Measurements from ENCODE around the gene LRIG1.
A peak's percentile ranks its signal among the peaks of the same experiment; 100 is the strongest.

The LRIG1 gene

DNA sequence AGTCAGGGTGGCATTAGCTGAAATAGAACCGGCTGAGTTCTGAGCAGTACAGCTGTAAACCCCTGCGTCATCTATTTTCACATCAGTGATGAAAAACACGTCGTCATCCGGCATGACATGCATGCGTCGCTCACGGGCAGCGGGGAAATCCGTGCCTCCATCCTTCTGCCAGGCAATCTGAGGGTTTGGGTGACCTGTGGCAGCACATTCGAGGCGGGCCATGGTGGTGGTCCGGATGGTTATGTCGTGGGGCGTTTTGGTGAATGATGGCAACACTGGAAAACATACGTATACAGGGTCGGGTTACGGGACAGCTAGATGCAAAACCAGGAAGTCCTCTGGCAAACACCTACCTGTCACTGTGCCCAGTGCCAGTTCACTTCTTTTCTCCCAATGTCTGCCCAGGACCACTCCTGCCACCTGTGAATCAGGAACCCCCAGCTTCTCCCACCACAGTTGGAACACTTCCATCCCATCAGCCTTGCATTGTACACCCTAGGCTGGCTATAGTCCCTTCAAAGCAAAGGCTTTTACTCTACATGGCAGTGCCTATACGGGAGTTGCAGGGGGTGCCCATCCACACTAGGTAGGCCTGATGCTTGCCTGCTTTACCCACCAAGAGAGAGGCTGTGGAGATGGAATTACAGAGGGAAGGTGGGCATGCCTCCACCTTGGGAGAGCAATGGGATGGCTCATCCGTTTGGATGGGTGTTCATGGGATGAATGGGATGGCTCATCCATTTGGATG lies 116.7 kb downstream of the LRIG1 start:
- no peak for DNase-seq (ENCODE audit: extremely low read depth, low read depth)
- TF ChIP-seq CTCF (IDR thresholded peaks at IDR 0.05; ENCODE audit: low read depth, low read length) = no peak

GRCh38 chr3:66383023-66383422 lies 117.8 kb downstream of the LRIG1 start:
- DNase-seq (ENCODE audit: extremely low read depth, low read depth) = no peak
- no peak for TF ChIP-seq CTCF (IDR thresholded peaks at IDR 0.05; ENCODE audit: low read depth, low read length)

DNA sequence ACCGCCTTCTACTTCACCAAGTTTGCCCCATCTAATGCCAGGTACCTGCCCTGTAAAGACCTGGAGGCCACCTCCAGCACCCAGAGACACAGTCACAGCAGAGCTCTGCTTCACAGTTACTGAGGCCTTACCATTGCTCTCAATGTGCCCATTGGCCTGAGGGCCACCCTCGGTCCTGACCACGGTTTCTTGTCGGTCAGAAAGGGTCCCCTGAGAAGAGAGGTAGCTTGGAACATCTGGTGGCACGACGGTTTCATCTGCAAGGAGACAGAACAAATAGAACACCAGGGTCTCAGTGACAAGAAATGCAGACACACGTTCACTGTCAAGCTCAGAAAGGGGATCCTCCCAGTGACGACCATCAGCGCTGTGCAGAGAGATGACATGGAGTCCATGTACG lies 118.7 kb downstream of the LRIG1 start:
- no peak for DNase-seq (ENCODE audit: extremely low read depth, low read depth)
- no peak for TF ChIP-seq CTCF (IDR thresholded peaks at IDR 0.05; ENCODE audit: low read depth, low read length)

DNA sequence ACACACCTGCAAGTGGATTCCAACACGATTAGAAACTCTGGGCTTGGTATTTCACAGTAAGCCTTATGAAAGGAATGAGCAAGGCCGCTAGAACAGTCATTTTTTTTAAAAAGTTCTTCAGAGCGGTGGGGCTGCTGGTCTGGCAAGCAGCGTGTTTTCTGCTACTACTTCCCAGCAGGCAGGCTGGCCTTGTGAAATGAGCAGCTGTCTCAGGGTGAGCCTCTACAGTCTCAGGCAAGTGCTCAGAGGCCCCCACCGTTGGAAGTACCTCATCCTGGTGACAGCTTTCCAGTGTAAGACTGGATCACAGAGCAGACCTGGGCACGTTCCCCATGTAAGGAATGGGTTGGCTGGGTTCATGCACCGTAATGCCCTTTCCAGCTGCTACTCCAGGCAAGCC lies 119.2 kb downstream of the LRIG1 start:
- TF ChIP-seq CTCF (IDR thresholded peaks at IDR 0.05; ENCODE audit: low read depth, low read length) = no peak
- no peak for DNase-seq (ENCODE audit: extremely low read depth, low read depth)

DNA sequence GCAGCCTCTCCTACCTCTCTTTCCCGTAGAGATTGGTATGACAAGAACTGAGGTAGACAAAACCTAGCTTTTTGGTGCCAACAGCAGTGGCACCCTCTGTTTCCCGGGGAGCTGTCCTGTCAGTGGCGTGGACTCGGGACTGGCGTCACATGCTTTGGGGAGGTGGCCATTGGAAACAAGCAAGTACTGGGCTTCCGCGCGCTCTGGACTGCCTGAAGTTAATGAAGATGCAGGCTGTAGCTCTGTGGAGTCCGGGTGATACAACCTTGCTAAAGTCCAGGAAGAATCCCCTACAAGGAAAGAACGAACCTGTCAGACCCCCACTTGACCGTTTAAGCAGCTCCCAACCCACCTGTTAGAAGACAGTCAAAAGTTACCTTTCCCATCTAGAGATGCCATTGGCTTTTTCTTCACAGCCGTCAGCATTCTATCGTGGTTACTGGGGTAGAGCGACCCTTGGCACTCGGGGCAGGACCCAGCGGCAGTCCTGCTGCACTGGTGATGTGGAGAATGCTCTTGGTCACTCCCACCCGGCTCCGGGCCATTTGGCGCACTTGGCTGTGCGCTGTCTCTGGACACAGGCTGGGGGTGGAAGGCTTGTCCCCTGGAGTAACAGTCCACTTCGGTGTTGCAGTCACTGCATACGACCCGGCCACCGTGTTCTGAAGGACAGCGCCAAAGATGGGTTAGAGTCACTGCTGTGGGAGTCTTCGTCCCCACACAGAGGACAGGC lies 120.5 kb downstream of the LRIG1 start:
- no peak for DNase-seq (ENCODE audit: extremely low read depth, low read depth)
- TF ChIP-seq CTCF (IDR thresholded peaks at IDR 0.05; ENCODE audit: low read depth, low read length) = no peak

DNA sequence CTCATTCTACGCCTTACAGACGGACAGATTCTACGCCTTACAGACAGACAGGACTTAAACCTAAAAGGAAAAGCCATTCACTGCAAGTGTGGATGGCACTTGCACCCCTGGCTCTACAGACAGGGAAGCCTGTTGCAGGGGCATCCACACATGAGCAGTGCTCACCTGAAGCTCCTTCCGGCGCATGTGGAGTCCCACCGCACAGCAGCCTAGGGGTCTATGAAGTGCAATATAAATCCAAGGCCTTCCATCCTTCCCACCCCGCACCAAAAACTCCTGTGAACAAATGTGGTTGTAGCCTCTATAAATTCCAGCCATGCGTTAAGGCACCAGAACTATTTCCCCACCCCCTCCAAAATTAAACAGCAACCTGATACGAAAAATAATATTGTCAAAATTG lies 121.3 kb downstream of the LRIG1 start:
- DNase-seq (ENCODE audit: extremely low read depth, low read depth) = no peak
- TF ChIP-seq CTCF (IDR thresholded peaks at IDR 0.05; ENCODE audit: low read depth, low read length) = no peak

DNA sequence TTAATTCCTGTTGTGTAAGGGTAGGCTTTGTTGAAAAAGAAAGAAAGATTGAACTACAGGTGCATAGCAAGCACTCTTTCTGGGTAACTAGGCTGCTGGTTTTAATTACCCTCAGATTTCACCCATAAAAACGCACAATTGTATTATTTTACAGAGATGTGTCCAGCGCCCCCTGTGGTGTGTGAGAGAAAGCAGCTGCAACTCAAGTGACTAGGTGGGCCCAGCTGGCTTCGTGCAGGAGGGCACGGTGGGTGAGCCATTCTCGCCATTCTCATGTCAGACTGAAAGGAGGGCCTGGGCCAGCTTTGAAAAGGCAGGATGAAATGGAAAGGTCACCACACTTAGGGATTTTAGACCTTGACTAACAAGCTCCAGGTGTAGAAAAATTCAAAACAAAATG lies 122.6 kb downstream of the LRIG1 start:
- TF ChIP-seq CTCF (IDR thresholded peaks at IDR 0.05; ENCODE audit: low read depth, low read length) = peak; percentile 47
- DNase-seq (ENCODE audit: extremely low read depth, low read depth) = no peak
